ENCODE results near the gene SYT1.

The SYT1 gene

DNA sequence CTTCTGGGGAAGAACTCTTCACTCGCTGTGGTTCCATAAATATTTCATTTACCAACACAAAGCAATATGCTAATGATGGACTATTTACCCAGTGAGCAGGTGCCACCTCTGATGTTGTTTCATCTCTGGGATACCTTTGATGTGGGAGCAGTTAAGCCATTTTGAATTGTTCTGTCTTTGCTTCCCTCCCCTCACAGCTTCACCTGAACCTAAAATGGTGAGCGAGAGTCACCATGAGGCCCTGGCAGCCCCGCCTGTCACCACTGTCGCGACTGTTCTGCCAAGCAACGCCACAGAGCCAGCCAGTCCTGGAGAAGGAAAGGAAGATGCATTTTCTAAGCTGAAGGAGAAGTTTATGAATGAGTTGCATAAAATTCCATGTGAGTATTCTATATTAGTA lies 352.7 kb downstream of the SYT1 start:
- TF ChIP-seq, protein P1, sequence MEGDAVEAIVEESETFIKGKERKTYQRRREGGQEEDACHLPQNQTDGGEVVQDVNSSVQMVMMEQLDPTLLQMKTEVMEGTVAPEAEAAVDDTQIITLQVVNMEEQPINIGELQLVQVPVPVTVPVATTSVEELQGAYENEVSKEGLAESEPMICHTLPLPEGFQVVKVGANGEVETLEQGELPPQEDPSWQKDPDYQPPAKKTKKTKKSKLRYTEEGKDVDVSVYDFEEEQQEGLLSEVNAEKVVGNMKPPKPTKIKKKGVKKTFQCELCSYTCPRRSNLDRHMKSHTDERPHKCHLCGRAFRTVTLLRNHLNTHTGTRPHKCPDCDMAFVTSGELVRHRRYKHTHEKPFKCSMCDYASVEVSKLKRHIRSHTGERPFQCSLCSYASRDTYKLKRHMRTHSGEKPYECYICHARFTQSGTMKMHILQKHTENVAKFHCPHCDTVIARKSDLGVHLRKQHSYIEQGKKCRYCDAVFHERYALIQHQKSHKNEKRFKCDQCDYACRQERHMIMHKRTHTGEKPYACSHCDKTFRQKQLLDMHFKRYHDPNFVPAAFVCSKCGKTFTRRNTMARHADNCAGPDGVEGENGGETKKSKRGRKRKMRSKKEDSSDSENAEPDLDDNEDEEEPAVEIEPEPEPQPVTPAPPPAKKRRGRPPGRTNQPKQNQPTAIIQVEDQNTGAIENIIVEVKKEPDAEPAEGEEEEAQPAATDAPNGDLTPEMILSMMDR (IDR thresholded peaks at IDR 0.05; ENCODE audit: borderline replicate concordance, insufficient read depth, low read depth, low read length) = no peak
- no peak overlapping the region for H3K4me3 ChIP-seq (ENCODE audit: low read depth, low read length)

DNA sequence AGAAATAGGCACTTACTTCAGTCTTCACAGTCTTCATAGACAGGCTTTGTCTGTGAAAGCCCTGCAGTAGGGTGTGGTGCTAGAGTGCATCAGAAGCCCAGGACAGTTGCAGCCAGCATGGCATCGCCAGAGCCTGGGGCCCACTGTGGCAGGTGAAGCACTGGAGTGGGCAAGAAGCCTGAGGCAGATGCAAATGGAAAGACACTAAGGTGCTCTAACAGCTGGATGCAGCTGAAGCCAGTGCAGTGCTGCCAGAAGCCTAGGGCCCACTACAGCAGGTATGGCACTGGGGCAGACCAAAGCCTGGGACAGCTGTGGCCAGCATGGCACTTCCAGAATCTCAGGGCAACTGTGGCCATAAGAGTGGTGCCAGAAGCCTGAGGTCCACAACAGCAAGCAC lies 358.6 kb downstream of the SYT1 start:
- TF ChIP-seq, protein P1 (IDR thresholded peaks at IDR 0.05; ENCODE audit: borderline replicate concordance, insufficient read depth, low read depth, low read length) = no peak
- H3K4me3 ChIP-seq (ENCODE audit: low read depth, low read length) = no peak overlapping the region

DNA sequence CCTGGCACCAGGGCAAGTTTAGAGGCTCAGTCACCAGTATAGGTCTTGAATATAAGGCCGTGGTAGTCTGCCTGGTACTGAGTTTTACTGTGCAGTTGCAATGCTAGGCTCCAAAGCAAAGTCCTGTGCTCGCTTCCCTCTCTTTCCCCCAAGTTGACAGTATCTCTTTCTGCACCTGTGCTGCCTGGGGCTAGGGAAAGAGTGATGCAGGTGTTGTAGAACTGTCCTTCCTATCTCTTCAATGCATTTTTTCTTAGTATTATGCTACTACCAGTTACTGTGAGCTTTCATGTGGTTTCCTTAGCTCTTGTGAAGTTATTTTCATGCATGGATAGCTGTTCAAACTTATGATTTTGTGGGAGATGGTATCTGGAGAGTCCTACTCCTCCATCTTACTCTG lies 359.2 kb downstream of the SYT1 start:
- TF ChIP-seq, protein P1 (IDR thresholded peaks at IDR 0.05; ENCODE audit: borderline replicate concordance, insufficient read depth, low read depth, low read length) = no peak
- no peak overlapping the region for H3K4me3 ChIP-seq (ENCODE audit: low read depth, low read length)

DNA sequence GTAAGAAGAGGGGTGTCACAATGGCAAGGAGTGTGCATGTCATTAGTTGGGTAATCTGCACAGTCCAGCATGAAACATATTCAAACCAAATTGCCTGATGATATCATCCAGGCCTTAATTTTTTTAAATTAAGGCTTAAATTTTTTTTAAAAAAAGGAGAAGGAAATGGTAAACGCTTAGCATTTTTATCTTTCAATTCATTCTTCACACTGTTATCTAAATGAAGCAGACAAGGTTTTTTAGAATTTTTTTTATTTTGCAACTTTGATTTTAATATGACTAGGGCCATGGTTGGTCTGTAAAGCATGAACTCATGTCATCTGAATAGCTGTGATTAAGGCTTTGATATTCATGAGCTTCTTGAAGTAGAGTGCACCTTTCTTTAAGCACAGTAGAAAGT lies 362.5 kb downstream of the SYT1 start:
- no peak overlapping the region for H3K4me3 ChIP-seq (ENCODE audit: low read depth, low read length)

DNA sequence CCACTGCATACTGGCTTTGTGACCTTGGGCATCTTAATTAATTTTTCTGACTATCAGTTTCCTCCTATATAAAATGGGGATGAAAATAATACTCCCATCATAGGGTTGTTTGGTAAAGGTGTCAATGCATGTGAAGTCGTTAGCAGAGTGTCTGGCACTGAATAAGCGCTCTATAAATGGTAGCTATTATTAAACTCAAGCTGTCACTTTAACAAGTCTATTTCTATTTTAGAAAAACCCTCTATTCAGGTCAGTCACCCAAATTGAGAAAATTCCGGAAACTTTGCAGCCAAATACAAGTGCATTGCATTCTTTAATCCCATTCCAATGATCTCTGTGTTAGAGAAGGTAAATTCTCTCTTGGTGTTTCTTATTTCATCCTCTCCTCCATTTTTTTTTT lies 363.1 kb downstream of the SYT1 start:
- TF ChIP-seq, protein P1 (IDR thresholded peaks at IDR 0.05; ENCODE audit: borderline replicate concordance, insufficient read depth, low read depth, low read length) = no peak
- no peak overlapping the region for H3K4me3 ChIP-seq (ENCODE audit: low read depth, low read length)

More for the DNA sequence above, 362.5 kb downstream of the SYT1 start:
- TF ChIP-seq, protein P1 (IDR thresholded peaks at IDR 0.05; ENCODE audit: borderline replicate concordance, insufficient read depth, low read depth, low read length) = no peak

DNA sequence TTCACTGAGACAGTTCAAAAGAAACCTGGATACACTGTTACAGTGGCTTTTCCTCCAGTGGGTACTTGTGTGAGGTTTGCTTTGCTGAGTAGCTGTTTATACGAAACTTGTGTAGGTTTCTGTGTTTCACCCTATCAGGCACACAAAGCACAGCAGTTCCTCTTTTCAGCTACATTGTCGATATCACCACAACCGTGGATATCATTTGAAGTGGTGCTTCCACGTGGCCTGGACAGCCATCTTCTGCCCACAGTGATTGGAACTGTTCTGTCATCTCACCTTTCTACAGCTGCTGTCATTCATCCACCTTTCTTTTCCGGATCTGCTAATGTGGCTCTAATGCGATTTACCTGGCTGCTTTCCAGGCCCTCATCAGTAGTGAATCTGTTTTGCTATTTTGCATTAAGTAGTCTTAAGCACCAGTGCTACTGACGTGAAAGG lies 368.8 kb downstream of the SYT1 start:
- H3K4me3 ChIP-seq (ENCODE audit: low read depth, low read length) = no peak overlapping the region
- TF ChIP-seq, protein P1 (IDR thresholded peaks at IDR 0.05; ENCODE audit: borderline replicate concordance, insufficient read depth, low read depth, low read length) = no peak

DNA sequence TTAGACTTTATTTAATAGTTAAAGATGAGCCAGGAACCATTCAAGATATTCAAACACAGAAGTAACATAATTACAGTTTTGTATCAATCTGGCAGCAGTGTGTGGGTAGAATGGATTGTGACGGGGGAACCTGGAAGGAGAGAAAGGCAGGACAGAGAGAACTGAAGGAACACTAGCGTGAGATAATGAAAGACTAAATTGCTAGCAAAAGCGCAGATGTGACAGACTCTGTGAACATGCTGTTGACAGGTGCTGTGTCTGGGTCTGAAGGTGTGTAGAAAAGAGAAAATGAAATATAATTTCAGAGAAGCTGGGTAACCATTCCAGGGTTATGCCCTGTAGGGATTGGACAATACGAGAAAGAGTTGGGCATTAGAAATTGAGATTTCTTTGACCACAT lies 372.3 kb downstream of the SYT1 start:
- TF ChIP-seq, protein P1 (IDR thresholded peaks at IDR 0.05; ENCODE audit: borderline replicate concordance, insufficient read depth, low read depth, low read length) = no peak

More for the DNA sequence above, 372.3 kb downstream of the SYT1 start:
- no peak overlapping the region for H3K4me3 ChIP-seq (ENCODE audit: low read depth, low read length)
